GM21786 (cell line): ENCODE data around the gene HOATZ.

Experiments used
- ATAC-seq: cut with Tn5 transposase; IDR thresholded peaks from one replicate; pipeline ENCODE4 v1.9.1; 2021; ENCODE audit not compliant: unreplicated experiment

HOATZ gene

DNA sequence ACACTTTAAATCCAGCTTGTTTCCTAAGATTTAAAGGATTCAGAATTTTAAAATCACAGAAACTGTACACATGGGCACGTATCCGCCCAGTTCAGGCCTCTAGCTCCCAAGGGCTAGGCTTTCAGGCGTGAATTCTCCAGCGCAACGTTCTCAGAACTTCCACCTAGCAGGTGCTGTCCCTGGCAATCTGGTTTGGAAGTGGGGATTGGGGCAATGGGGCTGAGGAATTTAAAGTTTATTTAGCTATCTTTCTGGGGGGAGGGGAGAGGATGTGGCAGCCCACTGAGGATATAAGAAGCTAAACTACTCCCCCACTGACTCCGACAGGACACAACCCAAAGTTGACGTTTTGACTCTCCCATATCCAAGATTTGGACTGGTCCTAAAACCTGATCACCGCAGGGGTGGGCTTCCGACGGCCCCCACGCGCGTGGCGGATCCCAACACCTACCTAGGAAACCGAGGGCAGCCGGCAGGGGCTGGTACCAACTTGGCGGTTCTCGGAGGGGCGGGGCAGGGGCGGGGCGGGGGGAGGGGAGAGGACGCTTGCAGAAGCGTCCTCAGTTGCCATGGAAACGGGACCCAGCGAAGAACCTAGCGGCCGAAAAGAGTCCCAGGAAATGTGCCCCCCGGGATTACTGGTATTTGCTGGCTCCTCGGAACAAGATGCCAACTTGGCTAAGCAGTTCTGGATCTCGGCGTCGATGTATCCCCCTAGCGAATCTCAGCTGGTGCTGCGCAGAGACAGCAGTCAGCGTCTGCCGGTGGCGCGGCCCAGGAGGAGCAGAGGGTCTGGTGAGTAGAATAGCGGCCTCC is at the start of gene HOATZ:
HOATZ (plus strand) TSS at position 563 of the 816 bp plus-strand sequence; CDS start at position 570, 7 bp downstream.
- ATAC-seq, result no peak

DNA sequence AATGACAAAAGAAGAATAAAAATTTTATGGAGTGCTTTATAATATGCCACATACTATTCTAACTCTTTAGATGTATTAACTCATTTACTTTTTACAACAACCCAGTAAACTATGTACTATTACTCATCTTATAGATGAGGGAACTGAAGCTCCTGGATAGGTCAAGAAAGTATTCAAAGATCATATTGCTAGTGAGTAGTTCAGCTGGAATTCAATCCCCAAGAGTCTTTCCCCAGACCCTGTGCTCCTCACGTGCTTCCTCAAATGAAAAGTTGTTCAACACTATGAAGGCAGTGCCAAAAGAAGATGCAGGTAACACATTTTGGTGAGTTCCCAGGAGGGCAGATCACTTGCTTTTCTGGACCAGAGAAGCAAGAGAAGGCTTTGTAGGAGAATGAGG is 49.2 kb upstream of the HOATZ start:
- ATAC-seq, result no peak

DNA sequence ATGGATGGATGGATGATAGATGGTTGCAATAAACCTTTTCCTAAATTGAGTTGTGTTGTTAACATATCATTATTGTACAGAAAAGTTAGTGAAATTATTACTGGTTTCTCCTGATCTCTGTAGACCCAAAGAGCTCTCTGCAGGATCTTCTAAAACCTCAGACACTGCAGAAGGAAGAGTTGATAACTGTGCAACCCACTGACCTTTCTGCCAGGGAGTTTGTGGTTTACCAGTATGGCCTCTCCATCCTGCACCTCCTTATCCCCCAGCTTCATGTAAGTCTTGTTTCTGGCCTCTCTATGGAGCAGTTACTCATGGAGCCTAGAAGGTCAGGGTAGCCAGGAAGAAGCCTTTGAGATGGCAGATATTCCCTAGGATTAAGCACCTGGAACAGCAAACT is 48.0 kb upstream of the HOATZ start:
- no peak for ATAC-seq

DNA sequence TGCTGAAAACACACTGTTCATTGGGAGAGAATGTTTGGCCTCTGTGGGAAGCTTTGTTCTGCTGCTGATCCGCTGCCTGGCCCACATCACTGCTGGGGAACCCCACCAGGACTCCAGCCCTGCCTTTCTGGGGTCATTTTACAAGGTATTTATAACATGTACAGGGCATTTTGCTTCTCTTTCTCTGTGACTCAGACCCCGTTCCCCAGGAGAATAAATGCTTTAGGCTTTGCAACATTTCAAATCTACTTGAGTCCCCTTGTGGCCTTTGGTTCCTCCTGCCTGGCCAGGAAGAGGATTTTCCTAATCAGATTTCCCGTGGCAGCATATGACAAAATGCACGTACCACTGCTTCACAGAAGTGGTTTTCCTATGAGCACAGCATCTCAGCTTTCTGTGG is 45.4 kb upstream of the HOATZ start:
- ATAC-seq, result no peak

DNA sequence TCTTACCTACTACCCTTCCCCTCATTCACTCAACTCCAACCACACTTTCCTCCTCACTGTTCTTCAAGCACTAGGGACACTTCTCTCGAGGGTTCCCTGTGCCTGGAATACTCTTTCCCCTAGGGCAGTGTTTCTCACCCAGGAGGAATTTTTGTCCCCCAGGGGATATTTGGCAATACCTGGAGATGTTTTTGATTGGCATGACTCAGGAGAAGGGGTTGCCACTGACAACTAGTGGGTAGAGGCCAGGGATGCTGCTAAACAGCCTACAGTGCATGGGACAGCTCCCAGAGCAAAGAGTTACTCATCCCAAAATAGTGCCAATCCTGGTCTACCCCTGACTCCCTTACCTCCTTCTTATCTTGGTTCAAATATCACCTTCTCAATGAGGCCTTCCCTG is 42.4 kb upstream of the HOATZ start:
- no peak for ATAC-seq

DNA sequence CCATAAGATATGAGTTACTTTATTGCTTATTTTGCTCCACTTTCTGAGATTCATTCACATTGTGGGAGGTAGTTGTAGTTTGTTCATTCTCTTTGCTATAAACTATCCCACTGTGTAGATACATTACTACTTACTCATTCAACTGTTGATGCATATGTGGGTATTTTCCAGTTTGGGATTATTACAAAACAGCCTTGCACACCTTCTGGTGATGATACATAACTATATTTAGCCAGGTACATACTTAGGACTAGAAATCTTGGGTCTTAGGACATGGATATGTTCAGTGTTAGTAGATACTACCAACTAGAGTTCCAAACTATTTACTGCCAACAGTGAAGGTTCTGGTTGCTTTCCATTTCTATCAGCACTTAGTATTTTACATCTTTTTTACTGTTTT is 40.1 kb upstream of the HOATZ start:
- ATAC-seq, result no peak

DNA sequence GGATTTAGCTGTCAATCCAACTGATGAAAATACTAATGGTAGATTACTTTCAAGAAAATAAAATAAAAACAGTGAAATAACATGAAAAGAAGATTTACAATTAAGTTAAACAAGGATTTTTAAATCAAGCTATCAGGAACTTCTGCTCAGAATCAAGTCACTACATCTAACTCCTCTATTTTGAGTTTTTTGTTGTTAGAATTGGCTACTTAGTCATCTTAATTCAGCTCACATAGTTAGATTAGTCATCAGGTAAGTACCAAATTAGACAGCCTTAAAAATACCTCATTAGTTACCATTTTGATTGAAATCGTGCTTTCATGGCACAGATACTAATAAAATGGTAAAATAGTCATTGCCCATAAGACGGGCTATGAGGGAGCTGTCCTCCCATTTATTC is 38.2 kb upstream of the HOATZ start:
- ATAC-seq, result no peak

DNA sequence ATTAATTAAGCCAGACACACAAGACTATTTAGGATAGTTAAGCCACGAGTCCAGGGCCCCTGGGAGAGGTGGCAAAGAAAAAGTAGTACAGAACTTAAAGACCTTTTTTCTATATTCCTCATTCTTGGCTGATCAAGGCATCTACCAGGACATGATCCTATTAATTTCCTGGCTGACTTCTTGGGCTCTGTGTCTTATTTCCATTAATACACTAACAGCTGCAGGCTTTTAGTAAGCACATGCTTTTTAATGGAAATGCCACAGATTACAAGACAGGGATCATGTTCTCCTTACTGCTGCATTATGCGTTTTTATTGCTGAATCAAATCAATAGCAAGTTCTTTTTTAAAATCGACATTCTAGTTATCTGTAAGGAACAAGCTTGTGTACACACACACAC is 37.6 kb upstream of the HOATZ start:
- no peak for ATAC-seq

DNA sequence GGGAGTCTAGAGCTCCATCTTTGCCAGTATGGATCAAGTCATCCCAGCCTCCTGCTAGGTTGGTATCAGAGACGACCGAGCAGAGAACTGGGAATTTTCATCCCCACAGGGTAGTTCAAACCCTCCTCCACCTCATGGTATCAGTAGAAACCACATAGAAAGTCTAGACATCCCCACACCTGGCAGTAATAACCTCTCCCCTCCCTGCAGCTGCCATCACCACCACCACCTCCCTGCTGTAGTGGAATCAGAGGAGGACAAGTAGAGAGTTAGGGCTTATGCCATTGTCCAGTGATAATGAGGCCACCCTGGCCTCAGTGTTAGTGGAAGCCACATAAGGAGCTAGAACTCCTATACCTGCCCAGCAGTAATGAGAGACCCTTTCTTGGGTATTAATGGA is 36.7 kb upstream of the HOATZ start:
- ATAC-seq, result no peak

DNA sequence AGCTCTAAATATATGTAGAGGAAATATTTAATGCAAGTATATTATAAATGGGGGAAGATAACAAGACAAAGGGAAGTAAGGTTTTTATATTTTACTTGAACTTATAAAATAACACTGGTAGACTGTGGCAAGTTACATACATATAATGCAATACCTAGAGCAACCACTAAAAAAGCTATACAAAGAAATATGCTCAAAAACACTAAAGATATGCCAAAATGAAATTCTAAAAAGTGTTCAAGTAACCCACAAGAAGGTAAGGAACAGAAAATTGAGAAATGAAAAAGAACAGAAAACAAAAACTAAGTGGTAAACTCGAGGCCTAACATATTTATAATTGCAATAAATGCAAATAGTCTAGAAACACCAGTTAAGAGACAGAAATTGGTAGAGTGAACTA is 34.9 kb upstream of the HOATZ start:
- ATAC-seq, result no peak

DNA sequence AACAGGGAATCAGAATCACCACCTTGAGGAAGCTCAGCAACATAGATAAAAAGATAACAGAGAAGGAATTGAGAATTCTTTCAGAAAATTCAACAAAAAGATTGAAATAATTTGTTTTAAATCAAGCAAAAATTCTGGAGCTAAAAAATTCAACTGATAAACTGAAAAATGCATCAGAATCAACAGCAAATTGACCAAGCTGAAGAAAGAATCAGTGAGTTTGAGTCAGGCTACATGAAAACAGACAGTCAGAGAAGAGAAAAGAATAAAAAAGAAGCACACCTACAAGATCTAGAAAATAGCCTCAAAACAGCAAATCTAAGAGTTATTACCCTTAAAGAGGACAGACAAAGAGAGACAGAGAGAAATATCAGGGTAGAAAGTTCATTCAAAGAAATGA is 31.1 kb upstream of the HOATZ start:
- ATAC-seq, result no peak

DNA sequence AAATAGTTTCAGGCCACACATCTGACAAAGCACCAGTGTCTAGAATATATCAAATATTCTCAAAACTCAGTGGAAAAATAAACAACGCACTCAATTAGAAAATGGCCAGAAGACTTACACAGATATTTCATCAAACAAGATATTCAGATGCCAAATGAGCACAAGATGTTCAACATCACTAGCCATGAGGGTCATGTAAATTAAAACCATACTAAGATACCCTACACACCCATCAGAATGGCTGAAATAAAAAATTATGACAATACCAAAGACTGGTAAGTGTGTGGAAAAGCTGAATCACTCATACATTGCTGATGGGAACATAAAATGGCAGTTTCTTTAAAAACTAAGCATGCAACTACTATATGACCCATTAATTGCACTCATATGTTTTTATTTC is 24.1 kb upstream of the HOATZ start:
- ATAC-seq, result no peak

DNA sequence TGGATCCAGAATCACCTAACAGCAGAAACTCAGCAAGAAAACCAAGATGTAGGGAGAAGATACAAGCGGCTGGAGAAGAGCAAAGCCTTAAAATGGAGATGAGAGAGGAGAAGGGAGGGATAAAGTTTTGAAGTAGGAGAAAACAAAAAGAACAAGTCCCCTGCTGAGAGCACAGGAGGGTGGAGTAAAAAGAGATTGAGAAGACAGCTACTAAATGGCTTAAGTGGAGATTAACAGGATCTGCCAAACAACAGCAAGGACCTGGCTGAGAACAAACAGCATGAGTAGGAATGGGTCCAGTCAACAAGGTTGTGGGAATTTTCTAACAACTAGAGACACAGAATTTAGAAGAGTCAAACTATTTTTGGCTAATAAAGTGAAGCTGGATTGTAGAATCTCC is 20.5 kb upstream of the HOATZ start:
- no peak for ATAC-seq

DNA sequence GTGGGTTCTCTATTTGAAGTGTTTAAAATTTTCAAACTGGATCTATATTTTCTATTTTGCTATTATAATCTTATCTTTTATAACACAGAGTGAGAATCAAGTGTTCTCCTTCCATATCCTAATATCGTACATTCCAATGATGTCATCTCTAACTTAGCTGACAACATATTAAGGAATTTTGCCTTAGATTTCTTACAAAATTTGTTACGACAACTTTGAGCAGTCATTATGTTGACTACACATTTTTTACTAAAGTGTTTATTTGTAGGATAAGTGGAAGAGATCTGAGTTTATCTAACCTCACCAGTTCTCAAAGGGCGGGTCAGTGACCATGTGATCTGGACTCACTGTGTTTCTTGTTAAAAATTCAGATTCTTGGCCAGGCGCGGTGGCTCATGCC is 15.1 kb upstream of the HOATZ start:
- no peak for ATAC-seq

DNA sequence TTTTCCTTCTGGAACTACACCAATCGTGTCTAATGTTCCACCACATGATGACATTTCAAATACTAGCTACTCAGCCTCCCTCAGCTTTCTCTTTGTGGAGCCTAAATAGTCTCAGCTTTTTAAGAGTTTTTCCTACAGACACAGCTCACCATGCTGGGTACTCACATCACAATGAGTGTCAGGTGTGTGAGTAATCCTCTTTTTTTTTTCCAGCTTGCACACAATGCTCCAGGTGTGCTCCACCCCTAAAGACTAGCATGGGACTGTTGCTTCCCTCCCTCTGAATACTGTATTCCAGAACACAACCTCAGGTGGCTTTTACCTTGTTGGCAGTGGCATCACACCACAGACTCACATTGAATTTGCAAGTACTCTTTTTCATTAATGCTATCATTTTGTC is 14.1 kb upstream of the HOATZ start:
- no peak for ATAC-seq

DNA sequence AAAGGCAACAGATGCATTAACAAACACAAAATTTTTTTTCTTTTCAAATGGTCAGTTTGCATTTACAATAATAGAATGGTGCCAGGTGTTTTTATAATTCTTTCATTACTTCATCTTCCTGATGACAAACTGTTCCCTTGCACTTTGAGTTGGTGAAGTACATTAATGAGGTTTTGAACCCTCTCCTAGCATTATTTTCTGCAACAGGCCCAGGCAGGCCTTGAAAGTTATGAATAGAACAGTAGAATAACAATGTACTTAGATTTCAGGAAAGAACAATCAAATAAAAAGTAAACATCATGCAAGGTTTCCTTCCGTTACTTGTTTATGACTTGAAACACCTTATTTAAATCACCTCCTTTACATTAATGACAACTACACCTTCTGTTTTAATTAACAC is 12.0 kb upstream of the HOATZ start:
- no peak for ATAC-seq

DNA sequence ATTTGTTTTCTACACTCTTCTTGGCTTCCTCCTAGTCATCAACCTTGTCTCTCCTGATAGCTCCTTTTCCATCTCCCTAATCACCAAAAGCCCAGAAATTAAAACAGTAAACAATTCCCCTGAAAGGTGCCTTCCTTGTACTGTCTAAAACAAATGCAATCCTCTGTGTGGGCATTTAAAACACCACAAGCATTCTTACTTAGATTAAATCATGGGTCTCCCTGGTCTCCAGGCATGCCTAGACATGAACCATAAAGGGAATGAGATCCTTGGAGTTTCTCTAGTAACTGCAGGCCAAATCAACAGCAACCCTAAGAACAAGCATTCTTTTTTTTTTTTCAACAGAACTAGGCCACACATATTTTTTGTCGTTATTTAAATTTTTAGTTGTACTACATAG is 4.3 kb upstream of the HOATZ start:
- ATAC-seq, result no peak

DNA sequence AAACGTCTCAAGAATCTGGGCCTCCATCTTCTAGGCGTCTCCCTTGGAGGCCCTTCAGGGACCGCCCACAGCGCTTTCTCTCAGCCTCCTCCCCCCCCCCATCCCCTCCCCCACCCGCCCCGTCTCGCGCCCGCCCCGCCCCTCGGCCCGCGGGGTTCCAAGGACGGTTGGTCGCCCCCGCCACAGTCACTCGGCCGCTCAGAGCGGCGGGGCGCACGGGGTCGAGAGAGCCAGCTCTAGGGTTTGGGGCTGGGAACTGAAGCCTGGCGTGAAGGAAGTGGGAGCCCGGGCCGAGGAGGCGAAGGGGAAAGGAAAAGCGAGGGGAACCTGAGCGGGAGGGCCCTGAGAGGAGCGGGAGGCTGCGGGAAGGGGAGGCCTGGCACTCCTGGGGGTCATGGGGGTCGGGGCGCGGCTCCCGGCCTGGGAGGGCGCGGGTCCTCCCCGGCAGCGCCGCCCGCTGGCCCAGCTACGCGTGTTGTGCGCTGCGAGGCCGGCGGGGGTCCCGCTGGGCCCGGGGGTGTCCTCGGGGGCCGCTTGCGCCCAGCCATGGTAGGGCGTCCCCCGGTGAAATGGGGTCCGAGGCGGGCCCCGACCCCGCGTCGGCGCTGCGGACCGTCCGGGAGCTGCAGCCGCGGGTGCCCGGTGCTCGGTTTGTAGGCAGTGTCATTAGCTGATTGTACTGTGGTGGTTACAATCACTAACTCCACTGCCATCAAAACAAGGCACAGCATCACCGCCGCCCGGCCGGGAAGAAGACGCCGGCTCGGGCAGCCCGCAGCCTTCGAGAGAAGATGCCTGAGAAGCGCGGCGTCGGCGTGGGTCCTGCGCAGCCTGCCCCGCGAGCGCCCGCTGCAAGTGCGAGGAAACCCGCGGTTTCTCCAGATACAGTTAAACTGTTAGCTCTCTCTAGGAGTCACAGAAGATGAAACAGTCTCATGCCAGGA is 2.0 kb upstream of the HOATZ start, which contains the start of gene BTG4:
BTG4 (minus strand) TSS at position 91 of the 944 bp plus-strand sequence. CDS start 13,610 bp downstream, outside the sequence.
- no peak for ATAC-seq

DNA sequence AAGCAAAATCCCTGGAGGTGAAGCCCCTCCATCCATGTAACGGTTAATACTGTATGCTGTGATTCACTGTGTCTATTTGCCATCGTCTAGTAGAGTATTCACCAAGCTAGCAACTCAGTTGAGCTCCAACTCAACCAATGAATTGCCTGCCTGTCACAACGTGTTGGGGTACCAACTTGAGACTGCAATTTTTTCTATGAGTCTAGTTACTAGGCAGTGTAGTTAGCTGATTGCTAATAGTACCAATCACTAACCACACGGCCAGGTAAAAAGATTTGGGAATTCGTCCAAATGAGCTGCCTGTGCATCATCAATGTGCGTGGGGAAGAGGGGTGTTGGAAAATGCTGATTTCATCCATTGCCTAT is 1.4 kb upstream of the HOATZ start:
- ATAC-seq, result no peak

DNA sequence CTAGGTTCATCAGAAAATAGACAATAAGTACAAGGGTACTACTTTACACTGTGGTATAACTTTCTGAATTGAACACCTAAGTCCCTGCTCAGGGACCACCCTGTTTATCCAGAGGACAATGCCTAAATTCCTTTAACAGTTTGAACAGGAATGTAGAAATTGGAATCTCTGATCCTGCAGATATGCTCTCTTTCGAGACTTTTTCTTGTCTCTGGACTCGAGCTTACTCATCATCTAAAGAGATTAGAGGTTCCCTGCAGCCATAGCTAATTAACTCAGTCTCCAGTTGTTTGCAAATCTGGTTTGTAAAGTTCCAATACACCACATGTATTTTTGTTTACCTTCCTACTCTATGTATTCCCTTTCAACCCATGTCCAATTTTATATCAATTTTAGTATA is 1.0 kb downstream of the HOATZ start:
- ATAC-seq, result no peak

DNA sequence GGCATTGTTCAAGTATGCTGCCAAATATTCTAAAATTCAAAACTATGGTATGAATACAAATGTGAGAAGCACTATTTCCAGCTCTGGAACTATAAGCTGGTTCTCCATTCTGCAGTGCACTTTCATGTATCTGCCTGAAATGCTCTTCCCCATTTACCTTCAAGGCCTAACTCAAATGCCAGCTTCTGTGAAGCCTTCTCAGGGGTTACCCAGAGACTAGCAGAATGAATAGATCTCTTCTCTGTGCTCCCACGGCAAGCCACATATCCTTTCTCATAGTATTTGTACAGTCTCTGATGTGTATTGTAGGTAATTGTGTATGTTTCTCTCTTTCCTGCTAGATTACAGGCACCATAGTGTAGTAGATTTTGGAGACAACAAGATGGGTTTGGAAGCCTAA is 4.1 kb downstream of the HOATZ start:
- no peak for ATAC-seq

DNA sequence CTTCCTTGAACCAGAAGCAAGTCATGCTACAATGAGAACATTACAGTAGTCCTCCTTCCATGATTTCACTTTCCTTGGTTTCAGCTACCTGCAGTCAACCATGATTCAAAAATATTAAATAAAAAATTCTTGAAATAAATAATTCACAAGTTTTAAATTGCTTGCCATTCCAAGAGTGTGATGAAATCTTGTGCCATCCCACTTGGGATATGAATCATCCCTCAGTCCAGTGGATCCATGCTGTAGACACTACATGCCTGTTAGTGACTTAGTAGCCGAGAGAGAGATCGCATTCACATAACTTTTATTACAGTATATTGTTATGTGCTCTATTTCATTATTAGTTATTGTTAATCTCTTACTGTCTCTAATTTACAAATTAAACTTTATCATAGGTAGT is 6.0 kb downstream of the HOATZ start:
- ATAC-seq, result no peak
